GM12801 (cell line): ENCODE results near the gene DOCK7.

Experiments used
- TF ChIP-seq, protein P1 (sequence below): IDR thresholded peaks from one replicate; pipeline ENCODE4 v1.5.1; 2011; ENCODE audit warnings: control low read depth; ENCODE audit not compliant: insufficient read length; ENCODE audit errors: extremely low read depth

DOCK7 gene

GRCh38 chr1:62725255-62725654, 37.1 kb upstream of the DOCK7 start:
- TF ChIP-seq, protein P1, sequence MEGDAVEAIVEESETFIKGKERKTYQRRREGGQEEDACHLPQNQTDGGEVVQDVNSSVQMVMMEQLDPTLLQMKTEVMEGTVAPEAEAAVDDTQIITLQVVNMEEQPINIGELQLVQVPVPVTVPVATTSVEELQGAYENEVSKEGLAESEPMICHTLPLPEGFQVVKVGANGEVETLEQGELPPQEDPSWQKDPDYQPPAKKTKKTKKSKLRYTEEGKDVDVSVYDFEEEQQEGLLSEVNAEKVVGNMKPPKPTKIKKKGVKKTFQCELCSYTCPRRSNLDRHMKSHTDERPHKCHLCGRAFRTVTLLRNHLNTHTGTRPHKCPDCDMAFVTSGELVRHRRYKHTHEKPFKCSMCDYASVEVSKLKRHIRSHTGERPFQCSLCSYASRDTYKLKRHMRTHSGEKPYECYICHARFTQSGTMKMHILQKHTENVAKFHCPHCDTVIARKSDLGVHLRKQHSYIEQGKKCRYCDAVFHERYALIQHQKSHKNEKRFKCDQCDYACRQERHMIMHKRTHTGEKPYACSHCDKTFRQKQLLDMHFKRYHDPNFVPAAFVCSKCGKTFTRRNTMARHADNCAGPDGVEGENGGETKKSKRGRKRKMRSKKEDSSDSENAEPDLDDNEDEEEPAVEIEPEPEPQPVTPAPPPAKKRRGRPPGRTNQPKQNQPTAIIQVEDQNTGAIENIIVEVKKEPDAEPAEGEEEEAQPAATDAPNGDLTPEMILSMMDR = no peak

DNA sequence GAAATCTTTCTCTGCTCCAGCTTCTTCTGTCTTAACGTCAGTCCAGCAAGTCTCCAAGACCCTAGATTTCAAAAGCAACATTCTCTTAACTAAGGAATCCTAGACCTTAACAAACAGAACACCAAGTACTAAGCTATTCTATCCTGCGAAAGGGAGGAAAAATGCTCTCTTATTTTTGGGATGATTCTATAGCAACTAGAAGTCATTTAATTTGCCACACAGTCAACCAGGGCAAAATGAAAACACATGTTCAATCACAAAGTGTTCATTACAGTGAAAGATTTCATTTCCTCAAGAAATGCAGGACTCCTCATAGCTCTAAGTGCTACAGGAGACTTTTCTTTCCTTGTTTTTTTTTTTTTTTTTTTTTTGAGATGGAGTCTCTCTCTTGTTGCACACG, 36.2 kb upstream of the DOCK7 start:
- TF ChIP-seq, protein P1 = no peak

DNA sequence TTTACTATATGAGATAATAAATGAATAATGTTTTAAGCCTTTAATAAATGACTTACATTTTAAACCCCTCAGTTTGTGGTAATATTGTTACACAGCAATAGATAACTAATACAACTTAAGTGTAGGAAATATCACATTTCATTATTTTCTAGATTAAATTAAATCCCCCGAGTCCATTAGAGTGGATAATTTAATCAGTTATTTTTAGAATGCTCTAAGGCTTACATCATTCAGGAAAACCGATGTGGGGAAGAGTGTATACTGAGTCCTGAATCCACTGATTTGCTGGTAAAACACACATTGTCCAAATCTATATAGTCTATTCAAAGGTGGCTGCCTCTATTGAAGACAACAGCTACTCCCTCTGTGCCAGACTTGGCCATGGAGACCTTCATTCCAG, 35.7 kb upstream of the DOCK7 start:
- TF ChIP-seq, protein P1 = no peak

- TF ChIP-seq, protein P1 = no peak
Measured at GRCh38 chr1:62722796-62723195, 34.6 kb upstream of the DOCK7 start.

DNA sequence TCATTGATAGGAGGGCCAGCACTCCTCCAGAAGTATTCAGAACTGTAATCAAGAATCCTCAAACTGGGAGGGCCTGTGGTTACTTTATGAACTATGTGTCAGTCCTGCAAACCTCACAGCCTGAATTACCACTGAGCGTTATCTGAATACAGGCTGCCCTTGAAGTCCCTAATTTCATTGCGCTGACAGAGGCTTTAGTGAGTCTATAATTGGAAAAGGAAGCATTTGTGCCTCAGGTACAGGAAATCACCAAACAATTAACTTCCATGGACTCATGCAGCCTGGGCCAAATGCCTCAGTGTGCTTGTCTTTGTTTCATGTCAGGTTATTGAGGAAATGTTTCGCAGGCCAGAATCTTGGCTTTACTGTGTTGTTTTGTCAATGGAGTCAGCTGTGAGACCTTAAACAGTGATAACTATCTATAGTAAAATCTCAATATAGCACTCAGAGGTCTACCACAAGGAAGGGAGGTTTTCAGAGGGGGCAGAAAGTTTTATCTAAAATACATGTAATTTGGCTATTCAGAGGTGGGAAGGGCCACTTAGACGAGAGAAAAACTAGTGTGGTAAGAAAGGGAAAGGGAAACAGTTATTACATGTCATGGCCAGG, 32.9 kb upstream of the DOCK7 start:
- TF ChIP-seq, protein P1 = no peak

GRCh38 chr1:62717483-62717882, 29.3 kb upstream of the DOCK7 start:
- TF ChIP-seq, protein P1 = no peak

DNA sequence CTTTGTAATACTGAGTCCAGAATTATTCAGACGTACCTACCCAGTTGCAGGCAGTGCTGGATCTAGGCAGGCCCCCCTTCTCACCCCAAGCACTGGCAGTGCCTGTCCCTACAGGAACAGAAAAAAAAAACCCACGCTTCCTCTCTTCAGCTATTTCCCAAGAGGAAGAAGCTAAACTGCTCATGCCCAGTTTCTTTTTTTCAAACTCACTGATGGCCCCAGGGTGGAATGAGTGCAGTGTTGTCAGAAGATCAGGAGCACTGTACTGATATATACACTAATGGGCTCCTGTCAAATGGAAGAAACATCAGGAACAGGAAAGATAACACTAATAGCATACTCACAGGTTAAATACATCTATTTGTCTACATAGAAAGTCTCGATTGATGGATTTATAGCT, 28.2 kb upstream of the DOCK7 start:
- TF ChIP-seq, protein P1 = no peak
